HG03139 (cell line): ENCODE measurements around the gene PRCC.
"Not testable (repeated sequence)": the region's sequence is repeated elsewhere in the genome, so short reads cannot be mapped to it uniquely, and the experiment has no call there.

ENCODE experiments used
- ATAC-seq: cut with Tn5 transposase; IDR thresholded peaks from one replicate; pipeline ENCODE4 v1.9.1; 2021; ENCODE audit not compliant: unreplicated experiment

PRCC gene

GRCh38 chr1:156744786-156745419, 22.4 kb upstream of the PRCC start:
- ATAC-seq, result no peak

GRCh38 chr1:156745881-156746280, 21.5 kb upstream of the PRCC start:
- ATAC-seq, result no peak

- ATAC-seq, result no peak
Measured at GRCh38 chr1:156746406-156746727, 21.0 kb upstream of the PRCC start.

- ATAC-seq, result no peak
Measured at GRCh38 chr1:156746728-156747631, 20.4 kb upstream of the PRCC start.

GRCh38 chr1:156747742-156748669, 19.3 kb upstream of the PRCC start:
- ATAC-seq, result no peak

GRCh38 chr1:156748670-156749418, 18.5 kb upstream of the PRCC start:
- ATAC-seq, result no peak

GRCh38 chr1:156749419-156750118, 17.8 kb upstream of the PRCC start:
- ATAC-seq, result no peak

GRCh38 chr1:156750191-156750672, 17.1 kb upstream of the PRCC start:
- no peak for ATAC-seq

GRCh38 chr1:156750711-156751450, 16.5 kb upstream of the PRCC start:
- peak; percentile 5 for ATAC-seq

- peak; percentile 3 for ATAC-seq
Measured at GRCh38 chr1:156751451-156751756, 15.9 kb upstream of the PRCC start, which contains the start of gene HDGF. Gene HDGF (minus strand): TSS chr1:156751675. CDS start chr1:156751429, 246 bp downstream.

GRCh38 chr1:156751757-156752481, 15.4 kb upstream of the PRCC start:
- peak; percentile 57 for ATAC-seq

GRCh38 chr1:156752843-156753482, 14.4 kb upstream of the PRCC start:
- no peak for ATAC-seq

GRCh38 chr1:156754219-156754618, 13.1 kb upstream of the PRCC start:
- ATAC-seq, result no peak

GRCh38 chr1:156755527-156755950, 11.8 kb upstream of the PRCC start:
- ATAC-seq, result no peak

GRCh38 chr1:156756355-156756754, 11.0 kb upstream of the PRCC start:
- ATAC-seq, result no peak

GRCh38 chr1:156757572-156758253, 9.6 kb upstream of the PRCC start:
- not testable (repeated sequence) for ATAC-seq

- ATAC-seq, result no peak
Measured at GRCh38 chr1:156760092-156760795, 7.1 kb upstream of the PRCC start.
